ENCODE results near the gene ATP6V1B1.

DNA sequence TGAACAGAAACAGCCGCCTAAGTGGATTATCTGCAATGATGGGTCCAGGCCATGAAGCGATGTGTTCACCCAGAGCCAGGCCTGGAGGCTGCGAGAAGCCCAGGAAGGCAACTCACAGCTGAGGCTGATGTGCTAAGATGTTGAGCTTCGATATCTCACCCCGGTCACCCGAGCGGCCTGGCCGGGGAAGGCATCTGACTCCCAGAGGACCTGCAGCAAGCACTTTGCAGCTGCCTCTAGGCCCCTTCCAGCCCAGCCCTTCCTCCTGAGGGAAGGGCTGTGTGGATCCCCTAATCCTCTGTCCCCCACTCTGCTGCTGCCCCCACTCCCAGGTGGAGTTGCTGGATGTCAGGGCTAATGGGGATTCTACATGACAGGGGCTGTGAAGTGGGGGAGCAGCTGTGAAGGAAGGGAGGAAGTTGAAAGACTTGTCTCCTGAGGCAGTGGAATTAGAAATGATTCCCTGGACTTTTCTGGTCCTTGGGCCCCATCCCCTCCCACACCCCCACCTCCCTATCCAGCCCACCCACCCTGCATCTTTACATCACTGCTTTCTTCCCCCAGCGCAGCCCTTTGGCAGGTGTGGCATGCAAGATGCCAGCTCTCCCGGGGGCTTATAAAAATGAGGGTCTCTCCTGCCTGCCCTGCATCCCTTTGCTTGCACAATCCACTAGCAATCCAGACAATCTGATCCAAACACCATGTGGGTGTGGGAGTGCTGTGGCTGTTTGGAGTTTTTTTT lies 4.3 kb downstream of the ATP6V1B1 start:
- TF ChIP-seq SMAD3 (CRISPR knock-in tag; IDR thresholded peaks at IDR 0.05; ENCODE audit: borderline replicate concordance) (no peak), SP1 (CRISPR knock-in tag; conservative IDR thresholded peaks at IDR 0.05) (no peak), TEAD4 (CRISPR knock-in tag; IDR thresholded peaks at IDR 0.05) (no peak), FOXK1 (CRISPR knock-in tag; IDR thresholded peaks at IDR 0.05) (no peak), IRF2 (CRISPR knock-in tag; IDR thresholded peaks at IDR 0.05; ENCODE audit: borderline replicate concordance, low read depth) (no peak)
- TF ChIP-seq, protein P1, sequence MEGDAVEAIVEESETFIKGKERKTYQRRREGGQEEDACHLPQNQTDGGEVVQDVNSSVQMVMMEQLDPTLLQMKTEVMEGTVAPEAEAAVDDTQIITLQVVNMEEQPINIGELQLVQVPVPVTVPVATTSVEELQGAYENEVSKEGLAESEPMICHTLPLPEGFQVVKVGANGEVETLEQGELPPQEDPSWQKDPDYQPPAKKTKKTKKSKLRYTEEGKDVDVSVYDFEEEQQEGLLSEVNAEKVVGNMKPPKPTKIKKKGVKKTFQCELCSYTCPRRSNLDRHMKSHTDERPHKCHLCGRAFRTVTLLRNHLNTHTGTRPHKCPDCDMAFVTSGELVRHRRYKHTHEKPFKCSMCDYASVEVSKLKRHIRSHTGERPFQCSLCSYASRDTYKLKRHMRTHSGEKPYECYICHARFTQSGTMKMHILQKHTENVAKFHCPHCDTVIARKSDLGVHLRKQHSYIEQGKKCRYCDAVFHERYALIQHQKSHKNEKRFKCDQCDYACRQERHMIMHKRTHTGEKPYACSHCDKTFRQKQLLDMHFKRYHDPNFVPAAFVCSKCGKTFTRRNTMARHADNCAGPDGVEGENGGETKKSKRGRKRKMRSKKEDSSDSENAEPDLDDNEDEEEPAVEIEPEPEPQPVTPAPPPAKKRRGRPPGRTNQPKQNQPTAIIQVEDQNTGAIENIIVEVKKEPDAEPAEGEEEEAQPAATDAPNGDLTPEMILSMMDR (IDR thresholded peaks at IDR 0.05): no peak
